Tibial artery (tissue), 4 donors: Measurements from ENCODE around the gene CDH22.

Source experiments
- DNase-seq, 2 donors: peaks; one replicate each; pipeline ENCODE4 v3.0.0-alpha.2; 2019
- H3K27ac ChIP-seq, 2 donors: fragments of 200-600 bp; sonication (generic) in 1 of 2; 1 replicate in 1 of 2; 2 replicates in 1 of 2; pipeline ENCODE4 v1.5.1; 2018 to 2019; ENCODE audit warnings: mild to moderate bottlenecking in 1 of 2
- H3K27me3 ChIP-seq, 2 donors: fragments of 200-600 bp; sonication (generic) in 1 of 2; one replicate each; pipeline versions ENCODE4 v1.5.1 to v1.6.0; 2016 to 2019
- H3K36me3 ChIP-seq, 3 donors: fragments of 200-600 bp; sonication (generic) in 2 of 3; one replicate each; pipeline ENCODE4 v1.5.1; 2016 to 2019; ENCODE audit warnings: mild to moderate bottlenecking in 2 of 3
- H3K4me1 ChIP-seq, 4 donors: fragments of 200-600 bp; sonication (generic) in 2 of 4; 1 replicate in 3 of 4; 2 replicates in 1 of 4; pipeline ENCODE4 v1.5.1; 2016 to 2019
- H3K4me3 ChIP-seq, 2 donors: fragments of 200-600 bp; sonication (generic) in 1 of 2; 1 replicate in 1 of 2; 2 replicates in 1 of 2; pipeline ENCODE4 v1.5.1; 2018 to 2019; ENCODE audit warnings: mild to moderate bottlenecking in 2 of 2
- H3K9me3 ChIP-seq, 3 donors: fragments of 200-600 bp; sonication (generic) in 1 of 3; one replicate each; pipeline ENCODE4 v1.5.1; 2016 to 2019
- CTCF ChIP-seq, 2 experiments: fragments of 200-600 bp in 1 of 2; fragments of 450-650 bp in 1 of 2; IDR thresholded peaks; one replicate each; pipeline ENCODE4 v1.5.1; 2017 to 2019; ENCODE audit warnings: antibody characterized with exemption in 2 of 2, mild to moderate bottlenecking in 1 of 2, moderate library complexity in 1 of 2
- intact Hi-C: fragments of 100-400 bp; cut with DNase I; formaldehyde crosslinking; loops from one replicate; pipeline ENCODE4 v1.15.0; 2023; ENCODE audit warnings: low total_unique reads

The CDH22 gene

GRCh38 chr20:46242390-46242789 is 65.9 kb downstream of the CDH22 start:
- H3K27me3 ChIP-seq: peaks cover 0 to 85% of the 10 kb centered on the region in 2 donors
- H3K4me3 ChIP-seq: no peak overlapping the region
- intact Hi-C loops: no loop called here
- no peaks in the 10 kb centered on the region for H3K4me1 ChIP-seq
- no peak for TF ChIP-seq CTCF (IDR thresholded peaks at IDR 0.05)
- no peaks in the 10 kb centered on the region for H3K36me3 ChIP-seq
- H3K27ac ChIP-seq: no peak overlapping the region
- DNase-seq: no peak
- no peaks in the 10 kb centered on the region for H3K9me3 ChIP-seq

- Histone ChIP-seq H3K9me3 (no peaks in the 10 kb centered on the region), H3K4me1 (no peaks in the 10 kb centered on the region), H3K36me3 (no peaks in the 10 kb centered on the region), H3K27me3 (peaks cover 0 to 77% of the 10 kb centered on the region in 2 donors), H3K27ac (no peak overlapping the region), H3K4me3 (no peak overlapping the region)
- no peak for TF ChIP-seq CTCF (IDR thresholded peaks at IDR 0.05)
- intact Hi-C loops: no loop called here
- no peak for DNase-seq
Observed at GRCh38 chr20:46240881-46241280, 67.4 kb downstream of the CDH22 start.

- intact Hi-C loops: no loop called here
- no peak for DNase-seq
- peaks cover 0 to 69% of the 10 kb centered on the region in 2 donors for H3K27me3 ChIP-seq
Observed at GRCh38 chr20:46240065-46240464, 68.2 kb downstream of the CDH22 start.

GRCh38 chr20:46237736-46238135 is 70.6 kb downstream of the CDH22 start:
- Histone ChIP-seq H3K36me3 (no peaks in the 10 kb centered on the region), H3K27me3 (peaks cover 0 to 61% of the 10 kb centered on the region in 2 donors), H3K4me1 (no peaks in the 10 kb centered on the region), H3K4me3 (no peak overlapping the region), H3K9me3 (no peaks in the 10 kb centered on the region), H3K27ac (no peak overlapping the region)
- TF ChIP-seq CTCF (IDR thresholded peaks at IDR 0.05): no peak
- DNase-seq: no peak
- intact Hi-C loops: no loop called here

More at GRCh38 chr20:46240065-46240464, 68.2 kb downstream of the CDH22 start:
- Histone ChIP-seq H3K9me3 (no peaks in the 10 kb centered on the region), H3K36me3 (no peaks in the 10 kb centered on the region), H3K4me3 (no peak overlapping the region), H3K27ac (no peak overlapping the region), H3K4me1 (no peaks in the 10 kb centered on the region)
- no peak for TF ChIP-seq CTCF (IDR thresholded peaks at IDR 0.05)

- H3K4me1 ChIP-seq: no peaks in the 10 kb centered on the region
- H3K27ac ChIP-seq: no peak overlapping the region
- no peak overlapping the region for H3K4me3 ChIP-seq
- H3K36me3 ChIP-seq: no peaks in the 10 kb centered on the region
- no peak for TF ChIP-seq CTCF (IDR thresholded peaks at IDR 0.05)
- H3K27me3 ChIP-seq: peaks cover 0 to 61% of the 10 kb centered on the region in 2 donors
- no peak for DNase-seq
- intact Hi-C loops: no loop called here
- no peaks in the 10 kb centered on the region for H3K9me3 ChIP-seq
Observed at GRCh38 chr20:46237227-46237626, 71.1 kb downstream of the CDH22 start.

GRCh38 chr20:46235077-46235476 is 73.2 kb downstream of the CDH22 start:
- Histone ChIP-seq H3K4me3 (no peak overlapping the region), H3K27me3 (peaks cover 0 to 50% of the 10 kb centered on the region in 2 donors), H3K9me3 (no peaks in the 10 kb centered on the region), H3K36me3 (no peaks in the 10 kb centered on the region), H3K27ac (no peak overlapping the region), H3K4me1 (no peaks in the 10 kb centered on the region)
- intact Hi-C loops: no loop called here
- no peak for DNase-seq
- TF ChIP-seq CTCF (IDR thresholded peaks at IDR 0.05): no peak
